A673 (cell line): ENCODE results near the gene RRM2.

ENCODE experiments used
- EZH2 ChIP-seq: fragments of 200-600 bp; sonication (generic); IDR thresholded peaks from 2 replicates; pipeline ENCODE4 v1.6.1; 2017; ENCODE audit warnings: borderline replicate concordance, low read depth, mild to moderate bottlenecking, mixed read lengths, antibody characterized with exemption, low read length; ENCODE audit not compliant: poor library complexity, severe bottlenecking
- TF ChIP-seq, protein P1 (sequence below): fragments of 300-800, 200-600 bp; sonication (generic); conservative IDR thresholded peaks from 2 replicates; pipeline ENCODE4 v1.5.1; 2017; ENCODE audit warnings: low read depth, mild to moderate bottlenecking, antibody characterized with exemption, low read length, moderate library complexity, mixed read lengths

GRCh38 chr2:10094271-10094814, 28.2 kb upstream of the RRM2 start:
- no peak for TF ChIP-seq EZH2
- TF ChIP-seq, protein P1, sequence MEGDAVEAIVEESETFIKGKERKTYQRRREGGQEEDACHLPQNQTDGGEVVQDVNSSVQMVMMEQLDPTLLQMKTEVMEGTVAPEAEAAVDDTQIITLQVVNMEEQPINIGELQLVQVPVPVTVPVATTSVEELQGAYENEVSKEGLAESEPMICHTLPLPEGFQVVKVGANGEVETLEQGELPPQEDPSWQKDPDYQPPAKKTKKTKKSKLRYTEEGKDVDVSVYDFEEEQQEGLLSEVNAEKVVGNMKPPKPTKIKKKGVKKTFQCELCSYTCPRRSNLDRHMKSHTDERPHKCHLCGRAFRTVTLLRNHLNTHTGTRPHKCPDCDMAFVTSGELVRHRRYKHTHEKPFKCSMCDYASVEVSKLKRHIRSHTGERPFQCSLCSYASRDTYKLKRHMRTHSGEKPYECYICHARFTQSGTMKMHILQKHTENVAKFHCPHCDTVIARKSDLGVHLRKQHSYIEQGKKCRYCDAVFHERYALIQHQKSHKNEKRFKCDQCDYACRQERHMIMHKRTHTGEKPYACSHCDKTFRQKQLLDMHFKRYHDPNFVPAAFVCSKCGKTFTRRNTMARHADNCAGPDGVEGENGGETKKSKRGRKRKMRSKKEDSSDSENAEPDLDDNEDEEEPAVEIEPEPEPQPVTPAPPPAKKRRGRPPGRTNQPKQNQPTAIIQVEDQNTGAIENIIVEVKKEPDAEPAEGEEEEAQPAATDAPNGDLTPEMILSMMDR: no peak
